Measurements from ENCODE around the gene FXR1. TPM values are rescaled to one million over a fixed set of nuclear protein-coding genes. Genes with fewer than 3 reads are reported as not detected.

FXR1 gene
- 216 and 259 TPM in 2 replicates for total RNA-seq

GRCh38 chr3:180912304-180913296 is at the start of gene FXR1:
Gene FXR1 (plus strand): TSS chr3:180912670. CDS start chr3:180912686, 16 bp downstream.

GRCh38 chr3:180989291-180990163 is 77.1 kb downstream of the FXR1 start, which contains the start of gene DNAJC19:
Gene DNAJC19 (minus strand): TSS chr3:180989736. CDS start chr3:180989602, 134 bp downstream.

Other genes starting within 250 kb of the FXR1 start
- not detected in 2 replicates for gene CCDC39, start 233.2 kb upstream of the FXR1 start, total RNA-seq
- 27.0 and 27.8 TPM in 2 replicates for gene DNAJC19, start 77.1 kb downstream of the FXR1 start, total RNA-seq